Heart right ventricle (tissue), 16 donors: ENCODE results near the gene NRF1. TPM values are rescaled to one million over a fixed set of nuclear protein-coding genes. Genes with fewer than 3 reads are reported as not detected.

Experiments
- ATAC-seq, 8 donors: fragments of 200-7000 bp; cut with Tn5 transposase; one replicate each; pipeline ENCODE4 v1.9.1; 2020; ENCODE audit warnings: mild to moderate bottlenecking in 8 of 8, moderate library complexity in 8 of 8, moderate number of reproducible peaks in 1 of 8
- DNase-seq, 2 donors: peaks; one replicate each; pipeline ENCODE4 v3.0.0-alpha.2; 2020
- H3K27ac ChIP-seq, 10 donors: fragments of 200-600 bp; sonication (generic) in 2 of 10; one replicate each; pipeline versions ENCODE4 v1.5.0 to v1.8.0; 2020 to 2022; ENCODE audit warnings: mild to moderate bottlenecking in 3 of 10
- H3K27me3 ChIP-seq, 7 donors: fragments of 200-600 bp; one replicate each; pipeline ENCODE4 v1.8.0; 2021 to 2022; ENCODE audit warnings: mild to moderate bottlenecking in 2 of 7
- H3K36me3 ChIP-seq, 9 donors: fragments of 200-600 bp; sonication (generic) in 1 of 9; one replicate each; pipeline versions ENCODE4 v1.5.0 to v1.8.0; 2020 to 2022; ENCODE audit warnings: mild to moderate bottlenecking in 2 of 9
- H3K4me1 ChIP-seq, 9 donors: fragments of 200-600 bp; sonication (generic) in 1 of 9; one replicate each; pipeline versions ENCODE4 v1.5.0 to v1.8.0; 2020 to 2022; ENCODE audit warnings: mild to moderate bottlenecking in 4 of 9
- H3K4me3 ChIP-seq, 10 donors: fragments of 200-600 bp; sonication (generic) in 2 of 10; one replicate each; pipeline versions ENCODE4 v1.5.0 to v1.8.0; 2020 to 2022; ENCODE audit warnings: mild to moderate bottlenecking in 7 of 10, moderate library complexity in 2 of 10
- H3K9me3 ChIP-seq, 11 donors: fragments of 200-600 bp in 10 of 11; sonication (generic) in 2 of 11; one replicate each; pipeline versions ENCODE4 v1.5.0 to v1.8.0; 2013 to 2022; ENCODE audit warnings: mild to moderate bottlenecking in 2 of 11, control low read depth in 1 of 11, moderate library complexity in 1 of 11
- WGBS, 2 donors: extraction: QIAGEN DNeasy Blood & Tissue Kit; methylation state at CpG; one replicate each; pipeline ENCODE4 v1.1.7; 2013; ENCODE audit warnings: inconsistent platforms in 1 of 2; 5-methylcytosine and 5-hydroxymethylcytosine counted together
- intact Hi-C, 10 donors: fragments of 100-400 bp; cut with DNase I; formaldehyde crosslinking; loops; one replicate each; pipeline versions ENCODE4 v1.11.1 to v1.14.2; 2022
- polyA plus RNA-seq, 2 donors: library from polyadenylated mRNA; stranded (reverse); fragments of 200-250 nt; gene quantifications; one replicate each; pipeline ENCODE4 v1.2.3, GENCODE V29; 2013
- total RNA-seq, 10 donors: library from RNA; stranded (reverse); fragmentation: NEBNext Ultra II Directional in 3 of 10; extraction: Animal tissue kit (Norgen Biotek cat#: 25700) in 3 of 10; gene quantifications; one replicate each; pipeline versions ENCODE4 v1.2.1 to v1.2.4, GENCODE V29; 2021 to 2023
- TF ChIP-seq, protein P1 (sequence below), 9 donors: fragments of 200-600 bp; sonication (generic) in 2 of 9; IDR thresholded peaks; one replicate each; pipeline versions ENCODE4 v1.5.0 to v1.8.0; 2021 to 2022; ENCODE audit warnings: antibody characterized with exemption in 9 of 9, mild to moderate bottlenecking in 5 of 9, moderate library complexity in 1 of 9
- donor health status: Arrhythmogenic right ventricular cardiomyopathy.
- donor health status: ischemic (EF 13 %, LVEDD 7.1; RV severe dilation, severe dysfunction).
- donor health status: healthy with polysubstance abuse.
- donor health status: DM: no; HTN: yes; CAD: no.
- donor health status: DM: no; HTN: no; CAD: no.
- donor health status: ischemic (EF 25% LVEDD 6.9; RV normal size, moderate dysfunction).
- donor health status: ischemic (EF 25% LVEDD 5.7; RV mildly dilated, moderate dysfunction).
- donor health status: healthy.
- donor health status: DM: yes; HTN: yes; CAD: no.
- donor health status: Ischemic cardiomyopathy.
- donor health status: ischemic (EF 35%, LVEDD 5.7; RV mildly dilated, moderate dysfunction).
- donor health status: nonischemic (EF 11% LVEDD 7.7; RV severe dilation, severe dysfunction).
- donor health status: DM: yes; HTN: yes; CAD: no.
- donor health status: PGD.
- donor health status: ischemic (EF 29% LVEDD 5.4; RV normal size, mild dysfunction).
- donor health status: nonischemic (EF 23%, LVEDD 6.1; RV moderate dilation, normal function).

NRF1 gene
- total and polyA plus RNA-seq, 12 donors: 4.9 to 16.0 (median 12.5) TPM

DNA sequence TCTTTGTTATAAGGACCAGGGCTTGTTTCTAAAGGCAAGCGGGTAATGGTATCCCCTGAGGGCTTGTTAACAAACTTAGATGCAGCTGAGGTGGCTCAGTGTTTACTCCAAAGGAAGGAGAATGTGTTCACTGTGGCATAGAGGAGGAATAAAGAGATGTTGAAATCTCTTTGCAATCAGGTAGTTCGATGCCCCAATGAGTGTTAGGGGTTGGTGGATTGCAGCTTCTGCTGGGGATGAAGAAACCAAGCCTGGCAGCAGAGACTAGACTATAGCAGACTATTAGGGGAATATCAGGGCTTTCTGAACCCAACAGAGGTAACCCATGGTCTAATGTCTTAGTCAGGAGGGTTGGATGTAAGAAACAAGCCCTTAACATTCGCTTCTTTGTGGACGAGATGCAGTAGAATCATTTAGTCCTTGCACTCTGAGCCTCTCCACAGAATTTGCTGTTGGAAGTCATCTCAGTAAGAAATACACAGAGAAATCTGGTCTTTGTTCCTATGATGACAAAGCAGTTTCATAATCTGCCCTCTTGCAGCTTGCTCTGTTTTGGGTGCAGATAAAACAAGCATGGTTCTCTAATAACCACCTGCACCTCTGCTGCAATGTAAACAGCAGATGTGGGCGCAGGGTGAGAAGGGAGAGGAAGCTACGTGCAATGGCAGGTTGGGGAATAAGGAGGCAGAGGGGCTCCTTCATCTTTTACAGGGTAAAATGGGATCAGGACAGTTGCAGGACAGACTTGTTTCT, 108.6 kb downstream of the NRF1 start:
- no peak overlapping the region for H3K4me3 ChIP-seq
- DNase-seq (no peak), ATAC-seq (no peak)
- TF ChIP-seq, protein P1, sequence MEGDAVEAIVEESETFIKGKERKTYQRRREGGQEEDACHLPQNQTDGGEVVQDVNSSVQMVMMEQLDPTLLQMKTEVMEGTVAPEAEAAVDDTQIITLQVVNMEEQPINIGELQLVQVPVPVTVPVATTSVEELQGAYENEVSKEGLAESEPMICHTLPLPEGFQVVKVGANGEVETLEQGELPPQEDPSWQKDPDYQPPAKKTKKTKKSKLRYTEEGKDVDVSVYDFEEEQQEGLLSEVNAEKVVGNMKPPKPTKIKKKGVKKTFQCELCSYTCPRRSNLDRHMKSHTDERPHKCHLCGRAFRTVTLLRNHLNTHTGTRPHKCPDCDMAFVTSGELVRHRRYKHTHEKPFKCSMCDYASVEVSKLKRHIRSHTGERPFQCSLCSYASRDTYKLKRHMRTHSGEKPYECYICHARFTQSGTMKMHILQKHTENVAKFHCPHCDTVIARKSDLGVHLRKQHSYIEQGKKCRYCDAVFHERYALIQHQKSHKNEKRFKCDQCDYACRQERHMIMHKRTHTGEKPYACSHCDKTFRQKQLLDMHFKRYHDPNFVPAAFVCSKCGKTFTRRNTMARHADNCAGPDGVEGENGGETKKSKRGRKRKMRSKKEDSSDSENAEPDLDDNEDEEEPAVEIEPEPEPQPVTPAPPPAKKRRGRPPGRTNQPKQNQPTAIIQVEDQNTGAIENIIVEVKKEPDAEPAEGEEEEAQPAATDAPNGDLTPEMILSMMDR (IDR thresholded peaks at IDR 0.05): no peak
- WGBS, 2 donors: 93 to 94% methylated on average over 6 of the region's 6 CpGs
- intact Hi-C loops: no loop called here
- no peaks in the 10 kb centered on the region for H3K9me3 ChIP-seq
- H3K27ac ChIP-seq: no peak overlapping the region
- peaks cover 0 to 12% (median 0%) of the 10 kb centered on the region in 9 donors for H3K4me1 ChIP-seq
- peaks cover 0 to 93% (median 26%) of the 10 kb centered on the region in 9 donors for H3K36me3 ChIP-seq
- H3K27me3 ChIP-seq: no peaks in the 10 kb centered on the region

DNA sequence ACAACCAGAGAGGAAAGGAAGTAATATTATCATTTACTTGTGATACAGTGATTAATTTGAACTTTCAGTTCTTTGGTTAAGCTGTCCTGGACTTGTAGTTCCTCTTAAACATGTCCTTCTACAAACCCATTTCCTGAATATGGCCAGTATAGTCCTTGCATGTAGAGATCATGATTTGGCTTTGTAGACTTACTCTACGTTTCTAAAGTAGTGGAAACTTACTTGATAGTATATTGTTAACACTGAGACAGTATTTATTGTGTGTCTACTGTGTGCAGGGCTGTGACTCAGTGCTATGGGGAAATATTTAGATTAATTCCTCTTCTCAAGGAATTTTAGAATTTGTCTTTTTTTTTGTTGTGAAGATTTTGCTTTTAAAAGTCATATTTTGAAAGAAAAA, 109.5 kb downstream of the NRF1 start:
- no peaks in the 10 kb centered on the region for H3K27me3 ChIP-seq
- no peak for ATAC-seq
- TF ChIP-seq, protein P1 (IDR thresholded peaks at IDR 0.05): no peak
- H3K4me3 ChIP-seq: no peak overlapping the region
- no peaks in the 10 kb centered on the region for H3K9me3 ChIP-seq
- 64 to 82% methylated on average over 1 of the region's 1 CpG for WGBS, 2 donors
- intact Hi-C loops: no loop called here
- no peak overlapping the region for H3K27ac ChIP-seq
- DNase-seq: no peak
- peaks cover 0 to 94% (median 26%) of the 10 kb centered on the region in 9 donors for H3K36me3 ChIP-seq
- peaks cover 0 to 12% (median 0%) of the 10 kb centered on the region in 9 donors for H3K4me1 ChIP-seq

DNA sequence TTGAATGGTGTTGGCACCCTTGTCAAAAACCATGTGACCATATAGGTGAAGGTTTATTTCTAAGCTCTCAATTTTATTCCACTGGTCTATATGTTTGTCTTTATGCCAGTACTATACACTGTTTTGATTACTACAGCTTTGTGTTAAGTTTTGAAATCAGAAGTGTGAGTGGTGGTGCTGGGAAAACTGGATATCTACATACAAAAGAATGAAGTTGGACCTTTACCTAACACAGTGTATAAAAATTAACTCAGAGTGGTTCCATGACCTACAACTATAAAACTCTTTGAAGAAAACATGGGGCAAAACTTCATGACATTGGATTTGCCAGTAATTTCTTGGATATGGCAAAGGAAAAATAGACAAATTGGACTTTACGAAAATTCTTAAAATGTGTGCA, 112.2 kb downstream of the NRF1 start:
- intact Hi-C loops: no loop called here
- ATAC-seq (no peak), DNase-seq (no peak)
- H3K27me3 ChIP-seq: no peaks in the 10 kb centered on the region
- no peak overlapping the region for H3K4me3 ChIP-seq
- 98% methylated on average over 1 of the region's 1 CpG for WGBS, 2 donors
- TF ChIP-seq, protein P1 (IDR thresholded peaks at IDR 0.05): no peak
- peaks cover 0 to 12% (median 0%) of the 10 kb centered on the region in 9 donors for H3K4me1 ChIP-seq
- H3K27ac ChIP-seq: no peak overlapping the region
- no peaks in the 10 kb centered on the region for H3K9me3 ChIP-seq
- peaks cover 0 to 94% (median 17%) of the 10 kb centered on the region in 9 donors for H3K36me3 ChIP-seq

DNA sequence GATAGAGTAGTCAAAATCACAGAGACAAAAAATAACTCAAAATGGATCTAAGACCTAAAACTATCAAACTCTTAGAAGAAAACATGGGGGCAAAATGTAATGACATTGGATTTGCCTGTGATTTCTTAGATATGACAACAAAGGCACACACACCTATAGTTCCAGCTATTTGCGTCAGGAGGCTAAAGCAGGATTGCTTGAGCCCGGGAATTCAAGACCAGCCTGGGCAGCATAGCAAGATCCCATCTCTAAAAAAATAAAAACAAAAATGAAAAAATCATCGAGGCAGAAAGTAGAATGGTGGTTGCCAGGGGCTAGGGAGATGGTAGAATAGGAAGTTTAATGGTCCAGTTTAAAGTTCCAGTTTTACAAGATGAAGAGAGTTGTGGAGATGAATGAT, 113.3 kb downstream of the NRF1 start:
- ATAC-seq (no peak), DNase-seq (no peak)
- Histone ChIP-seq H3K9me3 (no peaks in the 10 kb centered on the region), H3K4me3 (no peak overlapping the region), H3K36me3 (peaks cover 0 to 96% (median 21%) of the 10 kb centered on the region in 9 donors), H3K27ac (no peak overlapping the region), H3K4me1 (peaks cover 0 to 10% (median 0%) of the 10 kb centered on the region in 9 donors), H3K27me3 (no peaks in the 10 kb centered on the region)
- TF ChIP-seq, protein P1 (IDR thresholded peaks at IDR 0.05): no peak
- intact Hi-C loops: no loop called here
- WGBS, 2 donors: 99 to 100% methylated on average over 3 of the region's 3 CpGs
